Activated T-cell treated with anti-CD3 and anti-CD28 coated beads for 4 hours (primary cell): ENCODE data around the gene B3GNT7.
A peak's percentile ranks its signal among the peaks of the same experiment; 100 is the strongest.
"Not testable (repeated sequence)": the region's sequence is repeated elsewhere in the genome, so short reads cannot be mapped to it uniquely, and the experiment has no call there.

ENCODE experiments used
- DNase-seq: peaks from one replicate; pipeline ENCODE4 v3.0.0-alpha.2; 2020

Gene B3GNT7

DNA sequence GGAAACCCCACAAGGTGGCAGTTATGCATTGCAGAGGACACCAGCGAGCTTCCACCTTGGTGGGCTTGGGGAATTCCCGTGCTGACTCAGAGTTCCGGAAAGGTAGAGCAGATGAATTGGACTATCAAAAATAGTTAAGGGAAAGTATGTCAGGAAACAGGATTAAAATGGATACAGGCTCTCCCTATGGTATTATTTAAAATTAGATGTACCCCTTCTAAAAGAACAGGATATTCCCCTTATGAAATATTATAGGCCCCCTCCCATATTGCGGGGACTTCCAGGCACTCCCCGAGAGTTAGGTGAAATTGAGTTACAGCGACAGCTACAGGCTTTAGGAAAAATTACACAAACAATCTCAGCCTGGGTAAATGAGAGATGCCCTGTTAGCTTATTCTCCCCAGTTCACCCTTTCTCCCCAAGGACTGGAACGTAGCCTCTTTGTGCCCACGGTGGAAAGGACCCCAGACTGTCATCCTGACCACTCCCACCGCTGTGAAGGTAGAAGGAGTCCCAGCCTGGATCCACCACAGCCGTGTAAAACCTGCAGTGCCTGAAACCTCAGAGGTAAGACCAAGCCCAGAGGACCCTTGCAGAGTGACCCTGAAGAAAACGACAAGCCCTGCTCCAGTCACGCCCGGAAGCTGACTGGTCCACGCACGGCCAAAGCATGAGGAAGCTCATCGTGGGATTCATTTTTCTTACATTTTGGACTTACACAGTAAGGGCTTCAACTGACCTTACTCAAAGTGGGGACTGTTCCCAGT is 10.3 kb downstream of the B3GNT7 start:
- DNase-seq = peak; percentile 39

DNA sequence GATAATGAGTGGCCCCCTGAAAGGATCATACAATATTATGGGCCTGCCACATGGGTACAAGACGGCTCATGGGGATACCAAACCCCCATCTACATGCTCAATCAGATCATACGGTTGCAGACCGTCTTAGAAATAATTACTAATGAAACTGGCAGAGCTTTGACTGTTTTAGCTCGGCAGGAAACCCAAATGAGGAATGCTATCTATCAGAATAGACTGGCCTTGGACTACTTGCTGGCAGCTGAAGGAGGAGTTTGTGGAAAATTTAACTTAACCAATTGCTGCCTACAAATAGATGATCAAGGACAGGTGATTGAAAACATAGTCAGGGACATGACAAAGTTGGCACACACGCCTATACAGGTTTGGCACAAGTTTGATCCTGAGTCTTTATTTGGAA is 12.2 kb downstream of the B3GNT7 start:
- not testable (repeated sequence) for DNase-seq

GRCh38 chr2:231408304-231408703 is 12.8 kb downstream of the B3GNT7 start:
- DNase-seq = not testable (repeated sequence)

GRCh38 chr2:231409776-231410175 is 14.3 kb downstream of the B3GNT7 start:
- DNase-seq = no peak

DNA sequence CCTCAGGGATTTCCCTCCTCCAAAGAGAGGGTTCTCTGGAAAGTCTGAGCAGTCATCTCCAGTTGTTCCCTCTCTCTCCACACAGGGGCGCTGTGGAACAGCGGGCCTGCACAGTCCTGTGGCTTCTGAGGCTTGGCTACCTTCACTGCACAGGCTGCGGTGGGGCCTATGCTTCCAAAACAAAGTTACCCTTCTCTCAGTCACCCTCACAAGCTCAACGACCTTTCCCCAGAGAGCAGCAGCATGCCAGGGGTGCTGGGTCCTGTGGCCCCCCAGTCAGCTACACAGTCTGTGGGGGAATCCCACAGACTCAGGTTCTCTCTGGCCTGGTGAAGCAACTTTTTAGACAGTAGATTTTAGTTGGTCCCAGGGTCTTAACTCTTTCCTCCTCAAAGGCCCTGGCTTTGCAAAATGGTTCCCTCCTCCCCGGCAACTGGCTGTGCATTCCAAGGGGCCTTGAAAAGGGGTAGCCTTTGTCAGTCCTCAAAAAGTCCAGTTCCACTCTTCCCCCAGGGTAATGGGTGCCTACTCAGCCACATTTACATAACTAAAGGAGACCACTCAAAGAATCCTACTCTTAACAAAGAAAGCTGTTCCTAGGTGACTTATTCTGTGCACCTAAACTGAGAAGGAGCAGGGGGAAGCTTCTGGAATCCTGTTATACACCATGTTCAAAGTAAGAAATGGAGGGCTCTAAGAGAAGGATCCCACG is 14.9 kb downstream of the B3GNT7 start:
- no peak for DNase-seq

GRCh38 chr2:231411237-231411636 is 15.7 kb downstream of the B3GNT7 start:
- no peak for DNase-seq

- DNase-seq = peak; percentile 55
Measured at GRCh38 chr2:231411831-231412617, 16.5 kb downstream of the B3GNT7 start.

DNA sequence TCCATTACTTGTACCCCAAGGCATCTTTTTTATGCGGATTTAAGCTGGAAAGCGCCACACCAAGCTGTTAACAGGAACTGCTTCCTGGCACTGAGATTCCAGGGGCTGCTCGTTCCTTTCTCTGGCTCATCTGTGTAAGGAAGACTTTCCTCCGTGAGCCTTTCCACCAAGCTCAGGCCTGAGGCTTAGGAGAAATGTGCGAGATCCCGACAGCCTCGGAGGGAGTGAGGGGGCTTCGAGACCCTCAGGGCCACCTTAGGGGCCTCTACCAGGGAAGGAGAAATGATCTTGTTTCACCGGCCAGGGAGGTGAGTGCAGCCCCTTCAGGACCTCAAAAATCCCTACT is 17.1 kb downstream of the B3GNT7 start:
- no peak for DNase-seq

DNA sequence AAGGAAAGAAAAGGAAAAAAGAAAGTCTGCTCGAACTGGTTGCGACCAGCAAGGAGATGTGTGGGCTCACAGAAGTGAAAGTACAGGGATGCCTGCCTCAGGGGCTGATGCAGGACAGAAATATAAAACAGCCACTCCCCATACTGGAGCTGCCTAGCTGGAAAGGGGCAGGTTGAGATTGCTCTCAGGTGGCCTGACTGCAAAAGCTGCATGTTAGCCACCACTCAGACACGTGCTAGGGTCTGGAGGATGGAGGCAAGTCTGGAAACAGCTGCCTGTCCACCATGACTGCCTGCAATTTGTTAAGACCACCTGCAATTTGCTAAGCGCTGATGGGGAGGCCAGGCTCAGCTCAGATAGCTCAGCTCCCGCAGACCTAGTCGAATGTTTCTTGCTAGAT is 17.9 kb downstream of the B3GNT7 start:
- DNase-seq = no peak

- DNase-seq = no peak
Measured at GRCh38 chr2:231413921-231414476, 18.5 kb downstream of the B3GNT7 start.

- DNase-seq = no peak
Measured at GRCh38 chr2:231415029-231415428, 19.5 kb downstream of the B3GNT7 start.

GRCh38 chr2:231418820-231419640 is 23.5 kb downstream of the B3GNT7 start:
- no peak for DNase-seq

GRCh38 chr2:231421051-231421580 is 25.6 kb downstream of the B3GNT7 start:
- no peak for DNase-seq

GRCh38 chr2:231422056-231422455 is 26.5 kb downstream of the B3GNT7 start:
- DNase-seq = no peak

- DNase-seq = no peak
Measured at GRCh38 chr2:231423176-231423575, 27.7 kb downstream of the B3GNT7 start.

- DNase-seq = no peak
Measured at GRCh38 chr2:231425291-231425810, 29.8 kb downstream of the B3GNT7 start.

DNA sequence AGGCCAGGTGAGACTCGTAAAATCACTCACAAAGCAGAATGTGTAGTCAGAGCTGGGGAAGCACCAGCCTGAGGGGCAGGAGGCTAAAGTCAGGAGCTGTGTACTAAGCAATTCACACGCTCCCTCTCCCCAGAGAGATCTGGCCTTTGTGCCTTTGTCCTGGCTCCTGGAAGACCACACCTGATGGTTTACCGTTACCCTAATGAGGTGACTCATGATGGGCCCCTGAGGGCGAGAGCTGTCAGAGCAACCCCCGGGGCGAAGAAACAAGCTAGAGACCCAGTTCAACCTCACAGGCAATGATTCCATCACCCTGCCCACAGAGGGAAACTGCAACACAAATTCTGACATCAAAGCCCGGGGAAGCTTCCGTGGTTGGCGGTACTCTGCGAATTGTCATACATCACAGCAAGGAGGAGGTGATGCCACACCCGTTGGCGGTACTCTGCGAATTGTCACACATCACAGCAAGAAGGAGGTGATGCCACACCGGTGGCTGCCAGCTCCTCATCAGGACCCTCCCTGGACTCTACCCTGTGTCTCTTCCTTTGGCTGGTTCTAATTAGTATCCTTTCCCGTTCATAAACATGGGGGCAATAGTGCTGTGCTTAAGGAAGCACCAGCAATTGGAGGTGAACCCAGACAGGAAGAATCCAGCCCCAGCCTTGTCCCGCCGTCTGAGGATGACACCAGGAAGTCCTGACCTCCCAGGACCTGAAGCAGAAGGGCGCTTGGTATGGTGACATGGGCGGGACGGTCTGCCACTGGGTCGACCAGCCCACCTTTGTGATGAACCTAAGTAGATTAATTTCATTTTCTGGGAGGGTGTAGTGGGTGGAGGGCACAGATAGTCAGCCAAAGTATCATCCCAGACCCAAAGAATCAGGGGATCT is 30.5 kb downstream of the B3GNT7 start:
- DNase-seq = peak; percentile 25

DNA sequence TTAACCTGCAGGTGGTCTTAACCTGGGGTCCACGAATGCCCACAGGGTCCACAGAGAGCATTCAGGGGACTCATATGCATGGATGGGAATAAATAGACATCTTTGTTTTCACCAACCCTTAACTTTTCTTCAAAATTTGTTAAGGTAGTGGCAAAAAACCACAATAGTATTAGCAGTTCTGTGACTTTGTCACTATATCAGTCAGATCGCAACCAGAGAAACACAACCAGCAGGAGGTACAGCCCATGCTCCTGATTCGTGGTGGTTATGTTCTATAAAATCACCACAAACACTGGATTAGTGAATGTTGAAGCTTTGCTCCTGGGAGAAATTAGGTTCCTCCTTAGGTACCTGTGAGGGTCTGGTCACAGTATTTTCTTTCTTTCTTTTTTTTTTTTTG is 31.6 kb downstream of the B3GNT7 start:
- DNase-seq = no peak

GRCh38 chr2:231429152-231429551 is 33.6 kb downstream of the B3GNT7 start:
- DNase-seq = no peak

GRCh38 chr2:231429901-231430300 is 34.4 kb downstream of the B3GNT7 start:
- DNase-seq = no peak

GRCh38 chr2:231430437-231430836 is 34.9 kb downstream of the B3GNT7 start:
- DNase-seq = not testable (repeated sequence)
